ENCODE data around the gene FAM171A2. TPM values are rescaled to one million over a fixed set of nuclear protein-coding genes. Genes with fewer than 3 reads are reported as not detected.

The FAM171A2 gene
- total and polyA plus RNA-seq, 10 of the 15 experiments (the other 5 are each of a cell fraction or from before 2014, with no cell fraction given): 0.08 to 1.7 (median 0.27) TPM; not detected in 2

- TF ChIP-seq CUX1 (IDR thresholded peaks at IDR 0.05; ENCODE audit: insufficient replicate concordance, low read depth, low read length) (no peak), ZBTB11 (CRISPR knock-in tag; IDR thresholded peaks at IDR 0.05) (no peak), YBX1 (IDR thresholded peaks at IDR 0.05) (no peak), SRF (IDR thresholded peaks at IDR 0.05; ENCODE audit: low read depth in 2 of 2, low read length in 2 of 2) (no peak), ASH2L (IDR thresholded peaks at IDR 0.05; ENCODE audit: borderline replicate concordance, low read depth) (no peak), EZH2 (IDR thresholded peaks at IDR 0.05; ENCODE audit: borderline replicate concordance, control insufficient read depth, low read depth, low read length) (no peak), MAX (IDR thresholded peaks at IDR 0.05; ENCODE audit: low read depth, low read length) (no peak), USF2 (IDR thresholded peaks at IDR 0.05; ENCODE audit: borderline replicate concordance, low read depth, low read length) (no peak), RAD51 (IDR thresholded peaks at IDR 0.05) (no peak), ESRRA (IDR thresholded peaks at IDR 0.05; ENCODE audit: low read length) (no peak), ZNF274 (IDR thresholded peaks at IDR 0.05; ENCODE audit: insufficient read depth, insufficient read length) (no peak)
Observed at GRCh38 chr17:44383861-44384260, 20.2 kb upstream of the FAM171A2 start (continued).
